Measurements from ENCODE around the gene SBNO2.

The SBNO2 gene

DNA sequence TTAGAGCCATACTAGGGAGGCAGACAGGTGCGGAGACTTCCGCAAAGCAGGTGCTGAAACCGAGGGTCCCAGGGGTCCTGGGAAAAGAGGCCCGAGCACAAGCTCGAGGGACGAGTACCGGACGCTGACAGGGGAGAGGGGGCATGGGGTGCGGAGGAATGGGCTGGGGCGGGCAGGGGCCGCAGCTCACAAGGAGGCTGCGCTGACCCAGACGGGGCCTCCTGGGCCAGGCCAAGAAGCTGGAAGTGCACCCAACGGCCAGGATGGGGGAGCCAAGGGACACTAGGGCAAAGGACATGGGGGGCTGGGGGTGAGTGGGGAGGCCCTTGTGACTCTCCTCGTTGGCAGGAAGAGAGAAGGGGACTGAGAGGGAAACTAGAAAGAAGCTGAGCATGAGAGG, 80.7 kb downstream of the SBNO2 start:
- Histone ChIP-seq H3K27me3 (ENCODE audit: control insufficient read depth, insufficient read depth, low read length) (no peaks in the 10 kb centered on the region), H3K36me3 (ENCODE audit: control insufficient read depth, insufficient read depth, low read length) (peaks cover 4% of the 10 kb centered on the region), H3K4me3 (ENCODE audit: low read length) (no peak overlapping the region), H3K9ac (ENCODE audit: low read length) (no peak overlapping the region), H3K9me3 (ENCODE audit: control insufficient read depth, low read length) (no peaks in the 10 kb centered on the region), H3K4me1 (ENCODE audit: control insufficient read depth, insufficient read depth, low read length) (peaks cover 30% of the 10 kb centered on the region)

DNA sequence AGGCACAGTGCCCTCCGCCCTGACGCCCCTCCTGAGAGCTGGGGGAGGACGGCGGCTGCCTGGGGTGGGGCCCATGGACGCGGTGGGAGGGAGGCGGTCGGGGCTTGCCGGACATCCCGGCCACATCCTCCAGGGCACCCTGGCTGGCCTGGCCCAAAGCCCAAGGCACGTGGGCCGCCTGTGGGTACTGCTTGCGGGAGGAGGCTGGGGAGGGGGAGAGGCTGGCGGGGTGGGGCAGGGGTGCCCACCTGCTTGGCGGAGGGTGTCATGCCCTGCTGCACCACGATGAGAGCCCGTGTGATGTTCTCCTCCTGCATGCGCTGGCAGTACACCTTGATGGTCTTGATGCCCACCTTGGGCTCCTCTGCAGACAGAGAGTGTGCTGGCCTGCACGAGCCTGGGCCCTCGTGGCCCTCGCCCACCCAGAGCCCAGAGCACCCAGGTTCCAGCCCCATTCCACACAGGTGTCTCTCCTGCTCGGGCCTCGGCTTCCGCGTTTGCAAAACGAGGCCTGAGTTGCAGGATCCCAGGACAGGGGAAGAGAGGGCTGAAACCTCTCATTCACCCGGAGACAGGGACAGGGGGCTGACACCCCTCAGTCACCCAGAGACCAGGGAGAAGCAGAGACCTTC, 82.4 kb downstream of the SBNO2 start:
- no peaks in the 10 kb centered on the region for H3K27me3 ChIP-seq (ENCODE audit: control insufficient read depth, insufficient read depth, low read length)
- H3K9ac ChIP-seq (ENCODE audit: low read length), result no peak overlapping the region
- peaks cover 4% of the 10 kb centered on the region for H3K36me3 ChIP-seq (ENCODE audit: control insufficient read depth, insufficient read depth, low read length)
- peaks cover 20% of the 10 kb centered on the region for H3K4me1 ChIP-seq (ENCODE audit: control insufficient read depth, insufficient read depth, low read length)
- H3K9me3 ChIP-seq (ENCODE audit: control insufficient read depth, low read length), result no peaks in the 10 kb centered on the region
- no peak overlapping the region for H3K4me3 ChIP-seq (ENCODE audit: low read length)

DNA sequence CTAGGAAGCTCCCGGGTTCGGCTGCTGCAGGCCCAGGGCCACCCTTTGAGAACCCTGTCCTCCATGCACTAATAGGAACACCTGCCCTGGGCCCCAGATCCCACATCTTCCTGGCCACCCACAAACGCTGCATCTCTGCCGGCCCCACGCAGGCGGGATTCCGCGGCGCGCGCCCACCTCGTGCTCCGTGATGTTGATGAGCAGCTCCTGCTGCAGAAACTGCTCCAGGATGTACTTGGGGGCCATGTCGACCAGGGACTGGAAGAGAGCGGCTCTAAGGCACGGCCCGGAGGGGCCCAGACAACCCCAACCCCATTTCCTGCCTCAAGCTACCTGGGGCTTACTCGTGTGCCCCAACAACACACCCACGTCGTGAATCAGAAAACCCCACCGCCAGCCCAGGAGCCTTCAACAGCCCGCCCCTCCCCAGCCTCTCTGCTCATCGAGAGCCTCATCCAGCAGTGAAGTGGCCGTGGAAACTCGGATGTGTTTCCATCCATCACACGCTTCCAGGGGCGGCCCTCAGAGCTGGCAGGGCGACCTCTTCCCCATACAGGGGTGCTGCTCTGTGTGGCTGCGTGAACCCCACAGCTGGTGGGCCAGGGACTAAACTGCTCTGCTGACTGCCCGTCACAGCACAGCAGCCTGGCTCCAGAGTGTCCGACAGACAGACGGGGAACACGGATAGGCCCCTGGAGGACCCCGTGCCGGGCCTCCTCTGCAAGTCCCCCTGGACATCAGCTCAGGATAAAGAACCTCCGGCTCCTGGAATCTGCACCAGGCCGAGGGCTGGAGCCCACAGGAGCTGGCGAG, 83.1 kb downstream of the SBNO2 start:
- H3K36me3 ChIP-seq (ENCODE audit: control insufficient read depth, insufficient read depth, low read length), result peaks cover 4% of the 10 kb centered on the region
- H3K4me3 ChIP-seq (ENCODE audit: low read length), result no peak overlapping the region
- peaks cover 20% of the 10 kb centered on the region for H3K4me1 ChIP-seq (ENCODE audit: control insufficient read depth, insufficient read depth, low read length)
- H3K9me3 ChIP-seq (ENCODE audit: control insufficient read depth, low read length), result no peaks in the 10 kb centered on the region
- no peaks in the 10 kb centered on the region for H3K27me3 ChIP-seq (ENCODE audit: control insufficient read depth, insufficient read depth, low read length)
- H3K9ac ChIP-seq (ENCODE audit: low read length), result no peak overlapping the region

DNA sequence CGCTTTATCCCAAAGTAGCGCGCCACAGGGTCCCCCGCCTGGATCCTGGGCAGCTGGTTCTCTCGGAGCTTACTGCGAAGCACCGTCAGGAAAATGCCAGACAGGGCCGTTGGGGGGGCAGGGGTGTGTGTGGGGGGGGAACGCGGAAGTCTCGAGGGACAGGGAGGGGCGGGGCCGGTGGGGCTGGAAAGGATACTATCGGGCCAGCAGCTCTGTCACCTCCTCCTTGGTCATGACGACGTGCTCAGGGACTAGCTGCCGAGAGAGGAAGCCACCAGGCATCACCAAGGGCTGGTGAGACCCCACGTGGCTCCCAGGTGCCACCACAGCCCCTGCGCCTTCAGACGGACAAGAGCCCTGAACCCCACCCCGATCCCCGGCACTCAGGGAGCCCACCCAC, 84.2 kb downstream of the SBNO2 start:
- peaks cover 4% of the 10 kb centered on the region for H3K36me3 ChIP-seq (ENCODE audit: control insufficient read depth, insufficient read depth, low read length)
- no peak overlapping the region for H3K9ac ChIP-seq (ENCODE audit: low read length)
- H3K27me3 ChIP-seq (ENCODE audit: control insufficient read depth, insufficient read depth, low read length), result no peaks in the 10 kb centered on the region
- H3K4me3 ChIP-seq (ENCODE audit: low read length), result no peak overlapping the region
- H3K9me3 ChIP-seq (ENCODE audit: control insufficient read depth, low read length), result no peaks in the 10 kb centered on the region
- H3K4me1 ChIP-seq (ENCODE audit: control insufficient read depth, insufficient read depth, low read length), result peaks cover 14% of the 10 kb centered on the region

DNA sequence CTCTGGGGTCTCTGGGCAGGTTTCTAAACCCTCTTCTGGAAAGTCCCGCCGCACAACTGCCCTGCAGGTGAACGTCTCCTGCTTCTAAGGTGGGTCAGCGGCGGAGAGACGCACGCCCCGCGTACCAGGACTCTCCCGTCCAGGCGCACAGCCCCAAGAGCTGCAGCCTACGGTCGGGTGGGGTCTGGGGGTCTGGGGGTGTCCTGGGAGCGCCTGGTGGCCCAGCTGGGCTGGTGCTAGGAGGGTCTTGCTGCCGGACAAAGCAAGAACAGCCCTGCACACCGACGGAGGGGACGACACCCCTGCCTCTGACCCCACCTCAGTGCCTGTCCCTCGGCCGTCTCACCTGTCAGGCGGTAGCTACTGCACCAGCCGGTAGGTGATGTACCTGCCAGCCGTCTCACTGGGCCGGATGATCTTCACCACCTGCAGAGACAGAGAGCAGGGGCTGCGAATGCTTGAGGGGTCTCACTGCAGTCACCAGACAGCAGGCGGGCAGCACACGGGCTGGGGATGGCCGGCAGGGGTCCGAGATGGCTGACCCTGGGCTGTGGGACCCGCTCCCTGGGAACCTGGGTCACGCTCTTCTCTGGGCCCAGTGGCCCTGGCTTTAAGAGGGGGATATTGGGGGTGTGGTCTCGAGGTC, 84.8 kb downstream of the SBNO2 start:
- H3K36me3 ChIP-seq (ENCODE audit: control insufficient read depth, insufficient read depth, low read length), result peaks cover 4% of the 10 kb centered on the region
- no peak overlapping the region for H3K9ac ChIP-seq (ENCODE audit: low read length)
- peaks cover 12% of the 10 kb centered on the region for H3K4me1 ChIP-seq (ENCODE audit: control insufficient read depth, insufficient read depth, low read length)

DNA sequence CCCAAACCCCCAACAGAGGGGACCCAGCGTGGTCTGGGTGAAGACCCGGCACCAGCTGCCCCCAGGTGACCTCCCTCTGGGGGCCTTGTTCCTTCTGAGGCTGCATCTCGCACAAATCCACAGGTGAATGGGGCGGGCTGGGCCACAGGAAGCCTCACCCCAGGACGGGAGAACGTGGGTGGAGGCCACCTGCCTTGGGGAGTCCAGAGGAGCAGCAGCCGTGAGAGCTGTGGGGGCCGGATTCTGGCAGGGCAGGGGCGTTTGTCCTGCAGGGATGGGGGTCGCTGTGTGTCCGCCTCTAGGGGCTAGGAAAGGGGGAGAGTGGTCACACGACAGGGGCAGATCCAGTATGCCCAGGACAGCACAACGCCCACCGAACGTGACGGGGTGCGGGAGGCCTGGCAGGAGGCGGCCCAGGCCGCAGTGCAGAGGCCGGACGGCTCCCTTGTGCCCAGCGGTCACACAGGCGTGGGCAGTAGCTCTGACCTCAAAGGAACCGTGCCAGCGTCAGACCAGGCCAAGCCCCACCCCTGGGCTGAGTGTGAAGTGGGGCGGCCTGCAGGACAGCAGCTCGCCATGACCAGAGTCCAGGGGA, 85.6 kb downstream of the SBNO2 start:
- peaks cover 4% of the 10 kb centered on the region for H3K4me1 ChIP-seq (ENCODE audit: control insufficient read depth, insufficient read depth, low read length)
- no peaks in the 10 kb centered on the region for H3K27me3 ChIP-seq (ENCODE audit: control insufficient read depth, insufficient read depth, low read length)
- H3K9me3 ChIP-seq (ENCODE audit: control insufficient read depth, low read length), result no peaks in the 10 kb centered on the region
- H3K4me3 ChIP-seq (ENCODE audit: low read length), result no peak overlapping the region
- no peak overlapping the region for H3K9ac ChIP-seq (ENCODE audit: low read length)
- peaks cover 4% of the 10 kb centered on the region for H3K36me3 ChIP-seq (ENCODE audit: control insufficient read depth, insufficient read depth, low read length)

More for the DNA sequence above, 84.8 kb downstream of the SBNO2 start:
- Histone ChIP-seq H3K27me3 (ENCODE audit: control insufficient read depth, insufficient read depth, low read length) (no peaks in the 10 kb centered on the region), H3K4me3 (ENCODE audit: low read length) (no peak overlapping the region), H3K9me3 (ENCODE audit: control insufficient read depth, low read length) (no peaks in the 10 kb centered on the region)

DNA sequence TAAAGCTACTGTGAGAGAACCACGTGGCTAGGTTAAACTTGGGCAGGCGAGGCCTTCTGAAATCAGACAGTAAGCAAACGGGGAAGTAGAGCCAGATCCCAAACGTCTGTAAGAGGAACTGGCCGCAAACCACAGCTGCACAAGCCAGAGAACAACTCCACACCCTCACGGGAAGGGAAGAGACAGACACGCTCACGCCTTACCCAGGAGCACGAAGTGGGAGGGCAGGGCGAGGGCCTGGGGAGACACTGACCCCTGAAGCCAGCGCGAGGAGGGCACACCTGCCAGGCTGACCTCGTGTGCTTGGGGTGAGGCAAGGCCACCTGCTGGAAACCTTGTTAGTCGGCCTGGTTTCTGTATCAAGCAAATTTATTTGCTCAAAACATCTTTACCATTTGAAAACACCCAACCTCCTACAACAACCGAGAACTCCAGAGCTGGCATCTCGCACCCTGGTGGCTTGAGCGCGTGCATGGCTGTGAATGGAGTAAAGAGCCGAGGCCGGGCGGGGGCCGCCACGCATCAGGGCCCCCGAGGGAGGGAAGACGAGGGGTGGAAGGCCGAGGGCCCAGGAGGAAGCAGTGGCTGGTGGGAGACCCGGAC, 86.2 kb downstream of the SBNO2 start:
- no peak overlapping the region for H3K9ac ChIP-seq (ENCODE audit: low read length)
- no peak overlapping the region for H3K4me3 ChIP-seq (ENCODE audit: low read length)
- no peaks in the 10 kb centered on the region for H3K27me3 ChIP-seq (ENCODE audit: control insufficient read depth, insufficient read depth, low read length)
- H3K9me3 ChIP-seq (ENCODE audit: control insufficient read depth, low read length), result no peaks in the 10 kb centered on the region
- H3K4me1 ChIP-seq (ENCODE audit: control insufficient read depth, insufficient read depth, low read length), result peaks cover 4% of the 10 kb centered on the region
- peaks cover 4% of the 10 kb centered on the region for H3K36me3 ChIP-seq (ENCODE audit: control insufficient read depth, insufficient read depth, low read length)

DNA sequence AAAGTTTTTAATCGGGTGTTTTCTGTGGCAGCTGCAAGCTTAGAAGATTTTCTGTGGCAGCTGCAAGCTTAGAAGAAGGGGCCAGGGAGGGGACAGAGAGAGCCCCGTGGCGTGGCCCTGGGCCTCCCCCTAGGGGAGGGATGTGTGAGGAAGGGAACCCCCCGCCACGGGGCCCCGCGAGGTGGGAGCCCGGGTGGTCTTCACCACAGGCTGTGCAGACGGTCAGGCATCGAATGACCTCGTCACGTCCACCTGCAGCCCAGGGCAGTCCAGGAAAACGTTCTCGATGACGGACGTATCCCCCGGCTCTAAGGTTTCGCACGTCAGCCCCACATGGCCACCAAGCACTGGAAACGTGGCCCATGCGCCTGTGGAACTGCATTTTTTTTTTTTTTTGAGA, 87.5 kb downstream of the SBNO2 start:
- peaks cover 13% of the 10 kb centered on the region for H3K4me1 ChIP-seq (ENCODE audit: control insufficient read depth, insufficient read depth, low read length)
- no peaks in the 10 kb centered on the region for H3K27me3 ChIP-seq (ENCODE audit: control insufficient read depth, insufficient read depth, low read length)
- no peak overlapping the region for H3K4me3 ChIP-seq (ENCODE audit: low read length)
- H3K9me3 ChIP-seq (ENCODE audit: control insufficient read depth, low read length), result no peaks in the 10 kb centered on the region
- no peak overlapping the region for H3K9ac ChIP-seq (ENCODE audit: low read length)
- peaks cover 4% of the 10 kb centered on the region for H3K36me3 ChIP-seq (ENCODE audit: control insufficient read depth, insufficient read depth, low read length)

DNA sequence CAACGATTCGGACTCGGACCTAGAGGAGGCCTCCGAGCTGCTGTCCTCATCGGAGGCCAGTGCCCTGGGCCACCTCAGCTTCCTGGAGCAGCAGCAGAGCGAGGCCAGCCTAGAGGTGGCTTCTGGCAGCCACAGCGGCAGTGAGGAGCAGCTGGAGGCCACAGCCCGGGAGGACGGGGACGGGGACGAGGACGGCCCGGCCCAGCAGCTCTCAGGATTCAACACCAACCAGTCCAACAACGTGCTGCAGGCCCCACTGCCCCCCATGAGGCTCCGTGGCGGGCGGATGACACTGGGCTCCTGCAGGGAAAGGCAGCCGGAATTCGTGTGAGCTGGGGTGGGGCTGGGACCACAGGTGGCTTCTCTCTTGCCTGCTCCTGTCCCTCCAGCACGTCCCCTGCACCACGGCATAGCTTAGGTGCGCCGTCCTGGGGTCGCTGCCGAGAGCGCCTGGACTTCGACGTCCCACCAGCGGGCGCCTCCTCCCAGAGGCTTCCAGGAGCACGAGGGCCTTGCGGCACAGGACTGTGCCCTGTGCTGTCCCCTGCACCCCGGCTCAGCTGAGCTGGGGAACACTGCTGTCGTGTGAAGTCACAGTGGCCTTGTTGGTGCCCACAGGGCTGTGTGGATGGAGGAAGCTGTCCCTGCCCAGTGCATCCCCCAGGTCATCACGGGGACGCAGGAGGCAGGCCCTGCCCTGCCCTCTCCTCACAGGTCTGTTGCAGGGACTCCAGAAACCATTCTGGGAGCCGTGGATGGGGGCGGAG, 88.2 kb downstream of the SBNO2 start:
- Histone ChIP-seq H3K9ac (ENCODE audit: low read length) (no peak overlapping the region), H3K36me3 (ENCODE audit: control insufficient read depth, insufficient read depth, low read length) (peaks cover 4% of the 10 kb centered on the region), H3K9me3 (ENCODE audit: control insufficient read depth, low read length) (no peaks in the 10 kb centered on the region), H3K27me3 (ENCODE audit: control insufficient read depth, insufficient read depth, low read length) (no peaks in the 10 kb centered on the region), H3K4me3 (ENCODE audit: low read length) (no peak overlapping the region), H3K4me1 (ENCODE audit: control insufficient read depth, insufficient read depth, low read length) (peaks cover 18% of the 10 kb centered on the region)

DNA sequence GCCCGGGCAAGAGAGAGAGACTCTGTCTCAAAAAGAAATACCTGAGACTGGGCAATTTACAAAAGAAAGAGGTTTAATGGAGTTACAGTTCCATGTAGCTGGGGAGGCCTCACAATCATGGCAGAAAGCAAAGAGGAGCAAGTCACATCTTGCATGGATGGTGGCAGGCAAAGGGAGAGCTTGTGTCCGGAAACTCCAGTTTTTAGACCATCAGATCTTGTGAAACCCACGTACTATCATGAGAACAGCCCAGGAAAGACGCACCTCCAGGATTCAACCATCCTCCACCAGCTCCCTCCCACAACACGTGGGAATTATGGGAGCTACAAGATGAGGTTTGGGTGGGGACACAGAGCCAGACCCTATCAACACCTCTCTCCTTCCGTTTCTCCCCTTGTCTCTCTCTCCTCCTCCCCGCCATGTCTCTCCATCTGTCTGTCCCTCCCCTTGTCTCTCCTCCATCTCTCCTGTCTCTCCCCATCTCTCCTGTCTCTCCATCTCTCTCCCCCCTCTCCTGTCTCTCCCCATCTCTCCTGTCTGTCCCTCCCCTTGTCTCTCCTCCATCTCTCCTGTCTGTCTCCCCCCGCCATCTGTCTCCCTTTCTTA, 88.9 kb downstream of the SBNO2 start:
- peaks cover 18% of the 10 kb centered on the region for H3K4me1 ChIP-seq (ENCODE audit: control insufficient read depth, insufficient read depth, low read length)
- H3K4me3 ChIP-seq (ENCODE audit: low read length), result no peak overlapping the region
- no peak overlapping the region for H3K9ac ChIP-seq (ENCODE audit: low read length)
- no peaks in the 10 kb centered on the region for H3K27me3 ChIP-seq (ENCODE audit: control insufficient read depth, insufficient read depth, low read length)
- H3K9me3 ChIP-seq (ENCODE audit: control insufficient read depth, low read length), result no peaks in the 10 kb centered on the region
- H3K36me3 ChIP-seq (ENCODE audit: control insufficient read depth, insufficient read depth, low read length), result peaks cover 4% of the 10 kb centered on the region

Data from mucosa of stomach (tissue), 1 donor.